T-cell (primary cell): ENCODE results near the gene TMPRSS2. TPM values are rescaled to one million over a fixed set of nuclear protein-coding genes. Genes with fewer than 3 reads are reported as not detected.

ENCODE experiments used
- ATAC-seq, 4 experiments: fragments of 200-7000 bp in 3 of 4; fragments of 150-1000 bp in 1 of 4; cut with Tn5 transposase; replicated peaks in 1 of 4; 1 replicate in 3 of 4; 2 replicates in 1 of 4; pipeline ENCODE4 v1.10.0; 2021; ENCODE audit warnings: moderate library complexity in 3 of 4, mild to moderate bottlenecking in 2 of 4, moderate number of reproducible peaks in 1 of 4
- CTCF ChIA-PET, 2 donors: fragments of 300-600 bp; sonication (Branson Sonifier 250); formaldehyde crosslinking; loops; one replicate each; lab custom pipeline; 2022; ENCODE audit warnings: antibody characterized with exemption in 2 of 2; lab: Charles Lee
- POLR2A ChIA-PET, 2 donors: fragments of 300-600 bp; sonication (Branson Sonifier 250); formaldehyde crosslinking; loops; one replicate each; lab custom pipeline; 2022; ENCODE audit warnings: antibody characterized with exemption in 2 of 2; lab: Charles Lee
- DNase-seq, 35 experiments: peaks; one replicate each; pipeline versions ENCODE4 v3.0.0 to v3.0.0-alpha.2; 2013 to 2023
- H3K27ac ChIP-seq: one replicate; pipeline ENCODE4 v1.5.1; 2013; ENCODE audit warnings: low read length
- H3K27me3 ChIP-seq, 2 experiments: replicated peaks in 1 of 2; 1 replicate in 1 of 2; 2 replicates in 1 of 2; pipeline versions ENCODE4 v1.6.1 to v1.7.0; 2013; ENCODE audit warnings: low read length in 1 of 2, mixed read lengths in 1 of 2; ENCODE audit not compliant: control insufficient read depth in 2 of 2, insufficient read depth in 2 of 2; ENCODE audit errors: extremely low read depth in 1 of 2
- H3K36me3 ChIP-seq, 2 donors: 1 replicate in 1 of 2; 2 replicates in 1 of 2; pipeline versions ENCODE4 v1.6.1 to v1.7.0; 2013; ENCODE audit warnings: low read length in 1 of 2; ENCODE audit not compliant: control insufficient read depth in 2 of 2, insufficient read depth in 1 of 2; ENCODE audit errors: extremely low read depth in 1 of 2
- H3K4me1 ChIP-seq, 2 experiments: 1 replicate in 1 of 2; 2 replicates in 1 of 2; pipeline versions ENCODE4 v1.6.1 to v1.7.0; 2013; ENCODE audit warnings: low read length in 2 of 2, mixed read lengths in 1 of 2; ENCODE audit not compliant: insufficient read depth in 2 of 2, control insufficient read depth in 1 of 2; ENCODE audit errors: extremely low read depth in 1 of 2
- H3K4me3 ChIP-seq, 2 donors: 1 replicate in 1 of 2; 2 replicates in 1 of 2; pipeline versions ENCODE4 v1.5.1 to v1.7.0; 2013; ENCODE audit warnings: mild to moderate bottlenecking in 2 of 2, low read length in 1 of 2, moderate library complexity in 1 of 2; ENCODE audit not compliant: control insufficient read depth in 1 of 2; ENCODE audit errors: extremely low read depth in 1 of 2
- H3K9me3 ChIP-seq: 2 replicates; pipeline ENCODE4 v1.7.0; 2013
- H3K27ac Mint-ChIP-seq, 2 donors: one replicate each; pipeline ENCODE4 v1.8.0; 2020 to 2021; ENCODE audit warnings: mild to moderate bottlenecking in 2 of 2, mixed read lengths in 2 of 2
- H3K27me3 Mint-ChIP-seq, 2 donors: one replicate each; pipeline ENCODE4 v1.8.0; 2021 to 2022; ENCODE audit warnings: mixed read lengths in 2 of 2
- H3K36me3 Mint-ChIP-seq: one replicate; pipeline ENCODE4 v1.8.0; 2021; ENCODE audit warnings: mixed read lengths
- H3K4me1 Mint-ChIP-seq, 3 donors: one replicate each; pipeline ENCODE4 v1.8.0; 2020 to 2022; ENCODE audit warnings: mixed read lengths in 3 of 3, mild to moderate bottlenecking in 1 of 3
- H3K4me3 Mint-ChIP-seq, 3 donors: one replicate each; pipeline ENCODE4 v1.8.0; 2020 to 2022; ENCODE audit warnings: mild to moderate bottlenecking in 3 of 3, mixed read lengths in 3 of 3, moderate library complexity in 3 of 3
- H3K9me3 Mint-ChIP-seq, 3 donors: one replicate each; pipeline ENCODE4 v1.8.0; 2020 to 2022; ENCODE audit warnings: mixed read lengths in 3 of 3
- WGBS: methylation state at CpG from one replicate; pipeline ENCODE4 v1.1.5; 2013; ENCODE audit warnings: missing lambda C conversion rate; ENCODE audit not compliant: insufficient coverage; 5-methylcytosine and 5-hydroxymethylcytosine counted together
- total RNA-seq, 35 experiments: library from RNA in 6 of 35; stranded (reverse) in 6 of 35; fragments of 120-200 nt in 1 of 35; gene quantifications; one replicate each; pipeline versions ENCODE4 v1.2.1 to v1.2.4 and lab custom pipeline; 2013 to 2026

TMPRSS2 gene
- total RNA-seq, 5 donors from 2014 or later (not counting 1 experiment from before 2014, with no cell fraction given), result 0.35 to 0.73 (median 0.53) TPM; not detected in 2

- H3K9me3 ChIP-seq, result no peaks in the 10 kb centered on the region
- no peaks in the 10 kb centered on the region for H3K27me3 ChIP-seq
- H3K27ac ChIP-seq, result no peak overlapping the region
- no peaks in the 10 kb centered on the region for H3K9me3 Mint-ChIP-seq
- ChIA-PET POLR2A (no interaction called here), CTCF (no interaction called here)
- no peak for DNase-seq
- H3K4me3 ChIP-seq, result no peak overlapping the region
- WGBS, result no CpG with 5 or more reads among the region's 2 CpGs
- H3K4me1 ChIP-seq, result no peaks in the 10 kb centered on the region
- H3K27me3 Mint-ChIP-seq, result no peaks in the 10 kb centered on the region
- no peak overlapping the region for H3K27ac Mint-ChIP-seq
- peaks cover 0 to 2% (median 0%) of the 10 kb centered on the region in 3 donors for H3K4me1 Mint-ChIP-seq
- peaks cover 88% of the 10 kb centered on the region for H3K36me3 Mint-ChIP-seq
- peaks cover 8 to 88% of the 10 kb centered on the region in 2 donors for H3K36me3 ChIP-seq
- no peak for ATAC-seq
- H3K4me3 Mint-ChIP-seq, result no peak overlapping the region
Measured at GRCh38 chr21:41442481-41443186, 65.3 kb downstream of the TMPRSS2 start.

- H3K27me3 ChIP-seq, result no peaks in the 10 kb centered on the region
- WGBS, result 93% methylated on average over 14 of the region's 14 CpGs
- Mint-ChIP-seq H3K27me3 (no peaks in the 10 kb centered on the region), H3K27ac (no peak overlapping the region), H3K4me3 (no peak overlapping the region), H3K9me3 (no peaks in the 10 kb centered on the region), H3K4me1 (peaks cover 0 to 2% (median 0%) of the 10 kb centered on the region in 3 donors), H3K36me3 (peaks cover 87% of the 10 kb centered on the region)
- ATAC-seq, result no peak
- no peaks in the 10 kb centered on the region for H3K4me1 ChIP-seq
- no peak overlapping the region for H3K4me3 ChIP-seq
- ChIA-PET POLR2A (no interaction called here), CTCF (no interaction called here)
- no peak for DNase-seq
- peaks cover 11 to 88% of the 10 kb centered on the region in 2 donors for H3K36me3 ChIP-seq
- no peaks in the 10 kb centered on the region for H3K9me3 ChIP-seq
- H3K27ac ChIP-seq, result no peak overlapping the region
Measured at GRCh38 chr21:41441546-41441945, 66.4 kb downstream of the TMPRSS2 start.

- DNase-seq (no peak), ATAC-seq (no peak)
- Mint-ChIP-seq H3K27me3 (no peaks in the 10 kb centered on the region), H3K27ac (no peak overlapping the region), H3K36me3 (peaks cover 87% of the 10 kb centered on the region), H3K4me3 (no peak overlapping the region), H3K4me1 (peaks cover 0 to 12% (median 10%) of the 10 kb centered on the region in 3 donors), H3K9me3 (no peaks in the 10 kb centered on the region)
- WGBS, result 87% methylated on average over 2 of the region's 4 CpGs
- H3K27me3 ChIP-seq, result no peaks in the 10 kb centered on the region
- H3K9me3 ChIP-seq, result peaks cover 3% of the 10 kb centered on the region
- H3K27ac ChIP-seq, result no peak overlapping the region
- H3K36me3 ChIP-seq, result peaks cover 11 to 88% of the 10 kb centered on the region in 2 donors
- H3K4me3 ChIP-seq, result no peak overlapping the region
- H3K4me1 ChIP-seq, result no peaks in the 10 kb centered on the region
- CTCF ChIA-PET, result no interaction called here
- POLR2A ChIA-PET, result no interaction called here
Measured at GRCh38 chr21:41439248-41439647, 68.7 kb downstream of the TMPRSS2 start.

- Mint-ChIP-seq H3K27ac (no peak overlapping the region), H3K9me3 (no peaks in the 10 kb centered on the region), H3K36me3 (peaks cover 89% of the 10 kb centered on the region), H3K4me1 (peaks cover 0 to 14% (median 13%) of the 10 kb centered on the region in 3 donors), H3K27me3 (no peaks in the 10 kb centered on the region), H3K4me3 (no peak overlapping the region)
- H3K4me1 ChIP-seq, result no peaks in the 10 kb centered on the region
- H3K27ac ChIP-seq, result no peak overlapping the region
- H3K4me3 ChIP-seq, result no peak overlapping the region
- ChIA-PET CTCF (no interaction called here), POLR2A (no interaction called here)
- WGBS, result 97% methylated on average over 5 of the region's 13 CpGs
- peaks cover 3% of the 10 kb centered on the region for H3K9me3 ChIP-seq
- no peaks in the 10 kb centered on the region for H3K27me3 ChIP-seq
- ATAC-seq, result no peak
- DNase-seq, result no peak
- H3K36me3 ChIP-seq, result peaks cover 13 to 93% of the 10 kb centered on the region in 2 donors
Measured at GRCh38 chr21:41438425-41439113, 69.4 kb downstream of the TMPRSS2 start.

- no peak overlapping the region for H3K4me3 Mint-ChIP-seq
- ATAC-seq (no peak), DNase-seq (no peak)
- H3K27ac Mint-ChIP-seq, result peak overlapping the region in 1 of 2 donors; percentile 46
- Histone ChIP-seq H3K27ac (no peak overlapping the region), H3K4me3 (no peak overlapping the region), H3K36me3 (peaks cover 17 to 93% of the 10 kb centered on the region in 2 donors), H3K4me1 (no peaks in the 10 kb centered on the region), H3K27me3 (no peaks in the 10 kb centered on the region), H3K9me3 (peaks cover 3% of the 10 kb centered on the region)
- no peaks in the 10 kb centered on the region for H3K9me3 Mint-ChIP-seq
- ChIA-PET POLR2A (interaction anchor here in 1 of 2 donors (0.5 kb wide), 1 partner anchor 64 kb away, joined by 8 read pairs; no protein-coding TSS in a partner anchor), CTCF (no interaction called here)
- WGBS, result 86% methylated on average over 1 of the region's 2 CpGs
- H3K4me1 Mint-ChIP-seq, result peaks cover 6 to 21% (median 21%) of the 10 kb centered on the region in 3 donors
- peaks cover 89% of the 10 kb centered on the region for H3K36me3 Mint-ChIP-seq
- no peaks in the 10 kb centered on the region for H3K27me3 Mint-ChIP-seq
Measured at GRCh38 chr21:41437729-41438128, 70.2 kb downstream of the TMPRSS2 start.

- ChIA-PET CTCF (no interaction called here), POLR2A (no interaction called here)
- Histone ChIP-seq H3K36me3 (peaks cover 14 to 91% of the 10 kb centered on the region in 2 donors), H3K27me3 (no peaks in the 10 kb centered on the region), H3K4me3 (no peak overlapping the region), H3K4me1 (no peaks in the 10 kb centered on the region), H3K9me3 (peaks cover 3% of the 10 kb centered on the region), H3K27ac (no peak overlapping the region)
- no peaks in the 10 kb centered on the region for H3K9me3 Mint-ChIP-seq
- 96% methylated on average over 10 of the region's 11 CpGs for WGBS
- H3K36me3 Mint-ChIP-seq, result peaks cover 89% of the 10 kb centered on the region
- ATAC-seq (no peak), DNase-seq (no peak)
- no peaks in the 10 kb centered on the region for H3K27me3 Mint-ChIP-seq
- no peak overlapping the region for H3K27ac Mint-ChIP-seq
- no peak overlapping the region for H3K4me3 Mint-ChIP-seq
- peaks cover 6 to 35% (median 28%) of the 10 kb centered on the region in 3 donors for H3K4me1 Mint-ChIP-seq
Measured at GRCh38 chr21:41435706-41436105, 72.3 kb downstream of the TMPRSS2 start.
